HCEC 1CT (cell line): ENCODE measurements around the gene FAM9C.
"Not testable (repeated sequence)": the region's sequence is repeated elsewhere in the genome, so short reads cannot be mapped to it uniquely, and the experiment has no call there.

Experiments used
- DNase-seq: peaks from one replicate; pipeline ENCODE4 v3.0.0-alpha.2; 2017

FAM9C gene

GRCh38 chrX:13074297-13075262, 30.2 kb upstream of the FAM9C start:
- DNase-seq: no peak

DNA sequence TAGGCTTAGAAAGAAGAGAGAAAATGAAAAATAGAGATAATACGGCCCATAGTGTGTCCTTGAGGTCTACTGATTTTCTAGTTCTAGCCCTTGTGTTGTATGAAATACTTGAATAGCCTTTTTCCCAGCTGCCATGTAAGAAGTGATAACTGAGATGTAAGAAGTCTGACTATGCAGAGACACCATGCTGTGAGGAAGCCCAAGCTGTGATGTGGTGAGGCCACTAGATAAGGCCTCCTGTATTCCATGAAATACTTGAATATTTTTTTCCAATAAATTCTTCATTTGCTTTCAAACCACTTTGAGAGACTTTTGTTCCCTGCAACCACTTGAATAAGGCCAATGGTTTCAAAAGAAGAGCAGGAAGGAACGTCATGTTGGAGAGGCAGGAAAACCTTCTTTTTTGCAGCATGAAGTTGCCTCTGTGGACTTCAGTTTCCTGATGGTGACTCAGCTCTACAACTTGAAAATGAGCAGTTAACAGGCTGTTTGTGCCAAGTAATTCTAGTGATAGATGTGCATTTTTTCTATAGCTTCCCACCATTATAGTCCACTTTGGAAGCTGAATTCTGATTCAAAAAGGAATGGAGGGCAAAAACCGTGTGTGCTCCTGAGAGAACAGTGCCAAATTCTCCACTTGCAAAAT, 25.5 kb upstream of the FAM9C start:
- peak; percentile 10 for DNase-seq

- no peak for DNase-seq
Observed at GRCh38 chrX:13068651-13069050, 24.2 kb upstream of the FAM9C start.

DNA sequence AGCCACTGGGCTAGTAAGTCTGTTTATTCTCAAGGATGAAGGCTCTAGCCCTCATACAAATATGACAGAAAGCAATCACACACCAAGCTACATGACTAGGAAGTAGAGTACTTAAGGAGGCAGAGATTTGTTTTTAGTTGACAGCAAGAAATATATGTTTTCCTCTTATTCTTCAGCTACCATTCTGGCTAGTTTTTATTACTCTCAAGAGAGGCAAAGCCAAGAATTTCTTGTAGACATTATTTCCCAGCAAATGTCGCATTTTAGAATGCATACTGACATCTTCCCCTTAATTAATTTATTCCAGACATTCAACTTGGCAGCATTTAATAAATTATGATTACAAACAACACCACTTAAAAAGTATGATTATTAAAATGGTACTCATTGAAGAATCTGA, 23.4 kb upstream of the FAM9C start:
- no peak for DNase-seq

DNA sequence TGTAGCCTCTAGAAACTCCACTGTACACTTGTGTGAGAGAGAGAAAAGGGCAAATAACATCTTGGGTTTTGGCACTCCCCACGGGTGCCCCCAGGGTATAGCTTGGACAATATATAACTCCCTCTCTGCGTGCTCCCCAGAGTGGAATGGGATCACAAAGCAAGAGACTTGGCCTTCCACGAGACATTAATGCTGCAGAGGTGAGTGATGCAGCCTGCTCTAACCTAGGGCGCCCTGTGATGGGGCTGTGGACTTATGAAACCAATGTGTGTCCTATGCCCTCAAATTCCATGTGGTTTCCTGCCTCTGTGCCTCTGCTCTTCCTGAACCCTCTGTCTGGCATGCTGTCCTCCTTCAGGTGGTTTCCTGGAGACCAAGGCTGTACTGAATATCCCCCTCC, 22.0 kb upstream of the FAM9C start:
- no peak for DNase-seq

DNA sequence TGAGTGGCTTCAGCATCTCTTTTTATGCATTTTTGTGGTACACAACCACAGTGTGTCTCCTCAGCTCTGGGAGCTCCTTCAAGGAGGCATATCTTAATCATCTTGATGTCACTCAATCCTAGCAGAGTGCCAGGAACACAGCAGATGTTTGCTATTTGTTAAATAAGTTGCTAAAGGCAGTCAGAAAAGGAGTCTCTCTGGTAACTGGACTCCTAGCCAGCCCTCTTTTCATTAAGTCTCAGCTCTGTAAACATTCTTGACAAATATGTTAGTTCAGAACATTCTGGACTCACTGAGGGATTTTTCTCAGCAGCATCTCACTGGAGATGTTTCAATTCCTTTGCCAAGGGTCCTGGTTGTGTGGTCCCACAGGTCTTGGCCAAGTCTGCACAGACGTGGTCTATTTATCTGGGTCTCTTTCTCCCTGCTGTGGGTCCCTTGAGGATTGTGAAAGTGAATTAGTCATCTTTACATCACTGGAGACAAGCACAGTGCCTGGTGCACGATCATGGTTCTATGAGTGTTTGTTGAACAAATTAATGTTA, 20.3 kb upstream of the FAM9C start:
- peak; percentile 60 for DNase-seq

GRCh38 chrX:13063124-13063523, 18.7 kb upstream of the FAM9C start:
- DNase-seq: not testable (repeated sequence)

GRCh38 chrX:13062331-13062730, 17.9 kb upstream of the FAM9C start:
- DNase-seq: not testable (repeated sequence)

GRCh38 chrX:13061215-13061708, 16.8 kb upstream of the FAM9C start:
- DNase-seq: not testable (repeated sequence)

GRCh38 chrX:13059637-13060499, 15.4 kb upstream of the FAM9C start:
- peak; percentile 73 for DNase-seq

GRCh38 chrX:13055486-13055885, 11.1 kb upstream of the FAM9C start:
- DNase-seq: no peak

- no peak for DNase-seq
Observed at GRCh38 chrX:13053171-13053570, 8.8 kb upstream of the FAM9C start.

- DNase-seq: no peak
Observed at GRCh38 chrX:13051529-13052172, 7.2 kb upstream of the FAM9C start.

DNA sequence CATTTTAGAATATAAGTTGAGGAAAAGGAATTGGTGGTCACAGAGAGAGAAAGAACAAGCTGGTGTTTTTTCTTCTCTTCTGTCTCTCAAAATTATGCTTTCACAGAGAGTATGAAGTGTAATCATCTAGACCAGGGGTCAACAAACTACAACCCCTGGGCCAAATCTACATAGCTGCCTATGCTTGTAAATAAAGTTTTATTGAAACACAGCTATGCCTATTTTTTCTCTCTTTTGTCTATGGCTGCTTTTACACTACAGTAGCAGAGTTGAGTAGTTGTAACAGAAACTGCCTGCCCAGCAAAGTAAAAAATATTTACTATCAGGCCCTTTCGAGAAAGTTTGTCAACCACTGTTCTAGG, 6.7 kb upstream of the FAM9C start:
- no peak for DNase-seq

- no peak for DNase-seq
Observed at GRCh38 chrX:13050151-13050550, 5.7 kb upstream of the FAM9C start.

GRCh38 chrX:13048280-13048679, 3.9 kb upstream of the FAM9C start:
- DNase-seq: peak; percentile 68

- no peak for DNase-seq
Observed at GRCh38 chrX:13047759-13048158, 3.3 kb upstream of the FAM9C start.

DNA sequence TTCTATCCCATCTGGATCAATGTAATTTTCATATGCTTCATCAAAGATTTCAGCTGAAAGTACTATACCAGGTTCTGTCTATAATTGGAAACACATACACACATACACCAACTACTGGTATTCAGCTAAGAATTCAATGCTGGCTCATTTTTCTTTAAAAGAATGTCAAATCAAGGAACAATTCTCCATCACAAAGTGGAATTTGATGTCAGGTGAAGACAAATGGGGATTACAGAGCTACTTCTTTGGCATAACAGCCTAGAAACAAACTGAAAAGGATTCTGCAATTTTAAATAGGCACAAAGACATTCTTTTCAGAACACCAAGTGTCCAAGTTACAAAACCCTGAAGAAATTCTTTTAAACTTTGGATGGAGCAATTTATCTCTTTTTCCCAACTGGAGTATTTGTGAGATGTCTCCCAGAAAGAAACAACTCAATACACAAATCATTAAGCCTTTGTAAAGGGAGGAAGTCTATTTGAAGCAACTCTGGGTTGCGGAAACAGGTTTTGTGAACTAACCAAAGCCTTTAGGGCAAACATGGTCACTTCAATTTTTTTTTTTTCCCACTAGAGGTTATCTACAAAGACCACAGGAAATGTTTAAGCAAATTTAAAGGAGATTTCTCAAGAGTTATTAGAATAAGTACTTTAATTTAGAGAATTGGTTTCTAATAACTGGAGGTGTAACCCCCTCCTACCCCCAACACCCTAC, 1.9 kb upstream of the FAM9C start:
- no peak for DNase-seq

DNA sequence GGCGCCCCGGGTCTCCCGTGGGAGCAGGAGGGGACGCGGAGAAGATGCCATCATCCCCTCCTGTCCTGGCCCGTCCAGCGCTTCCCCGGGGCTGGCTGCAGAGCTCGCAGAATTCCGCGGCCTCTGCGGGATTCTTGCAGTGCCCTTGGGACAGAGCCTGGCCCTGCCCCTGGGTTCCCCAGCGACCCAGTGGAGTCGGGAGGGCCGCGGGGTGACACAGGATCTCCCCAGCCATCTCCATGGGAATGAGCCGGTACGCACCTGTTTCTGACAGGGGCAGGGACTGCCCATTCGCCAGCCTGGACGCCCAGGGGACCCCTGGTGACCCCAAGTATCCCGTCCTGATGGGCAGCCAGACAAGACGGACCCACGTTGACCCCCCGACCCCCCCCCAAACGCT, 482 bp downstream of the FAM9C start:
- DNase-seq: no peak

- no peak for DNase-seq
Observed at GRCh38 chrX:13043138-13043537, 1.3 kb downstream of the FAM9C start.

GRCh38 chrX:13036896-13037295, 7.5 kb downstream of the FAM9C start:
- no peak for DNase-seq

- DNase-seq: no peak
Observed at GRCh38 chrX:13033193-13033592, 11.2 kb downstream of the FAM9C start.
